ENCODE measurements around the gene ADGRB3.

ADGRB3 gene

GRCh38 chr6:69185276-69185675 lies 550.2 kb downstream of the ADGRB3 start:
- Histone ChIP-seq H3K4me3 (replicated peaks; ENCODE audit: low read depth, low read length) (no peak overlapping the region), H3K36me3 (ENCODE audit: control insufficient read depth, insufficient read depth, low read length) (no peaks in the 10 kb centered on the region), H3K27me3 (replicated peaks; ENCODE audit: control insufficient read depth, insufficient read depth, low read length) (no peaks in the 10 kb centered on the region)
- no peak for TF ChIP-seq CTCF (IDR thresholded peaks at IDR 0.05; ENCODE audit: insufficient read depth, low read length, poor library complexity, severe bottlenecking)
- DNase-seq (ENCODE audit: extremely low read depth, insufficient read length): no peak

- DNase-seq (ENCODE audit: extremely low read depth, insufficient read length): no peak
- Histone ChIP-seq H3K4me3 (replicated peaks; ENCODE audit: low read depth, low read length) (no peak overlapping the region), H3K36me3 (ENCODE audit: control insufficient read depth, insufficient read depth, low read length) (no peaks in the 10 kb centered on the region), H3K27me3 (replicated peaks; ENCODE audit: control insufficient read depth, insufficient read depth, low read length) (no peaks in the 10 kb centered on the region)
- TF ChIP-seq CTCF (IDR thresholded peaks at IDR 0.05; ENCODE audit: insufficient read depth, low read length, poor library complexity, severe bottlenecking): no peak
These were observed 567.7 kb downstream of the ADGRB3 start for GRCh38 chr6:69202768-69203167.

GRCh38 chr6:69216127-69216526 lies 581.0 kb downstream of the ADGRB3 start:
- no peak for TF ChIP-seq CTCF (IDR thresholded peaks at IDR 0.05; ENCODE audit: insufficient read depth, low read length, poor library complexity, severe bottlenecking)
- no peak for DNase-seq (ENCODE audit: extremely low read depth, insufficient read length)
- Histone ChIP-seq H3K36me3 (ENCODE audit: control insufficient read depth, insufficient read depth, low read length) (no peaks in the 10 kb centered on the region), H3K4me3 (replicated peaks; ENCODE audit: low read depth, low read length) (no peak overlapping the region), H3K27me3 (replicated peaks; ENCODE audit: control insufficient read depth, insufficient read depth, low read length) (no peaks in the 10 kb centered on the region)

- no peak for TF ChIP-seq CTCF (IDR thresholded peaks at IDR 0.05; ENCODE audit: insufficient read depth, low read length, poor library complexity, severe bottlenecking)
- no peak for DNase-seq (ENCODE audit: extremely low read depth, insufficient read length)
- H3K27me3 ChIP-seq (replicated peaks; ENCODE audit: control insufficient read depth, insufficient read depth, low read length): no peaks in the 10 kb centered on the region
These were observed 582.3 kb downstream of the ADGRB3 start for GRCh38 chr6:69217343-69217742.

GRCh38 chr6:69220375-69220774 lies 585.3 kb downstream of the ADGRB3 start:
- H3K4me3 ChIP-seq (replicated peaks; ENCODE audit: low read depth, low read length): no peak overlapping the region
- no peaks in the 10 kb centered on the region for H3K36me3 ChIP-seq (ENCODE audit: control insufficient read depth, insufficient read depth, low read length)
- no peak for TF ChIP-seq CTCF (IDR thresholded peaks at IDR 0.05; ENCODE audit: insufficient read depth, low read length, poor library complexity, severe bottlenecking)
- H3K27me3 ChIP-seq (replicated peaks; ENCODE audit: control insufficient read depth, insufficient read depth, low read length): no peaks in the 10 kb centered on the region
- no peak for DNase-seq (ENCODE audit: extremely low read depth, insufficient read length)

More at GRCh38 chr6:69217343-69217742, 582.3 kb downstream of the ADGRB3 start:
- H3K4me3 ChIP-seq (replicated peaks; ENCODE audit: low read depth, low read length): no peak overlapping the region
- H3K36me3 ChIP-seq (ENCODE audit: control insufficient read depth, insufficient read depth, low read length): no peaks in the 10 kb centered on the region

GRCh38 chr6:69232008-69232407 lies 596.9 kb downstream of the ADGRB3 start:
- DNase-seq (ENCODE audit: extremely low read depth, insufficient read length): no peak
- Histone ChIP-seq H3K36me3 (ENCODE audit: control insufficient read depth, insufficient read depth, low read length) (no peaks in the 10 kb centered on the region), H3K27me3 (replicated peaks; ENCODE audit: control insufficient read depth, insufficient read depth, low read length) (no peaks in the 10 kb centered on the region), H3K4me3 (replicated peaks; ENCODE audit: low read depth, low read length) (no peak overlapping the region)
- TF ChIP-seq CTCF (IDR thresholded peaks at IDR 0.05; ENCODE audit: insufficient read depth, low read length, poor library complexity, severe bottlenecking): no peak

Data from GM06990 (cell line).